ENCODE measurements around the gene PKIG.
A peak's percentile ranks its signal among the peaks of the same experiment; 100 is the strongest.

The PKIG gene

DNA sequence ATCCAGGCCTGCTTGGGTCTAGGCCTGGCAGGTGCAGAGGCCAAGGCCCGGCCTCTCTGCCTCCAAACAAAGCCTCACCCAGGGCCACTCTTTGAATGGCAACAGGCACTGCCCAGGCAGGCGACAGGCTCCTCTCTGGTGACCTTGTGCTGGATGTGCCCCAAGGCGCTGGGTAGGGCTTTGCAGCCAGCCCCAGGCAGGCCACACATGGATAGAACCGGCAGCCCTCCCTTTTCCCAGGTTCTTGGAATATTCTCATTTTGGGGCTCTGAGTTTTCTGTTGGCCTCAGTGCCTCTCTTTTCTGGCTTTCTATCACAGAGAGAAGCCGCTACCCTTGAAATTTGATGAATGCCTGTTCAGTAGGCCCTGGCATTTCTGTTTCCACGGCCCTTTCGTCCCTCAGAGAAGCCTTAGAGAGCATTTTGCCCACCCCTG is 18.9 kb downstream of the PKIG start:
- Histone ChIP-seq H3K9ac (peak overlapping the region in 7 of 11 experiments; percentile 2 to 62 (median 20); a peak in 8 of 22 replicates), H3K36me3 (peaks cover 0 to 8% (median 0%) of the 10 kb centered on the region in 11 experiments; a peak in 3 of 22 replicates), H3K4me1 (peaks cover 61 to 89% (median 81%) of the 10 kb centered on the region in 10 experiments), H3K9me3 (replicated peaks in 1 of 11) (0 out of 22 replicates have a peak, but pooled peaks cover 0 to under 1% (median 0%) of the 10 kb centered on the region in 11 experiments), H3K27ac (peak overlapping the region in 8 of 11 experiments; percentile 10 to 73 (median 35); a peak in 14 of 22 replicates), H3K27me3 (no peaks in the 10 kb centered on the region), H3K4me2 (peak overlapping the region; percentile 68 to 94 (median 87)), H4K20me1 (peaks cover 0 to 12% (median 0%) of the 10 kb centered on the region in 11 experiments; a peak in 6 of 22 replicates), H3K4me3 (peak overlapping the region in 3 of 10 experiments; percentile 2 to 26 (median 13); a peak in 6 of 20 replicates)
- no peak for TF ChIP-seq Cebpa-rat (IDR thresholded peaks at IDR 0.05)

- Histone ChIP-seq H3K4me1 (peaks cover 61 to 84% (median 75%) of the 10 kb centered on the region in 10 experiments), H3K9me3 (replicated peaks in 1 of 11) (peaks cover 0 to 6% (median 0%) of the 10 kb centered on the region in 11 experiments; a peak in 1 of 22 replicates), H4K20me1 (peaks cover 0 to 12% (median 0%) of the 10 kb centered on the region in 11 experiments; a peak in 6 of 22 replicates), H3K4me2 (peak overlapping the region; percentile 68 to 94 (median 87)), H3K4me3 (no peak overlapping the region; a peak in 1 of 20 replicates), H3K27me3 (no peaks in the 10 kb centered on the region), H3K36me3 (peaks cover 0 to 12% (median 0%) of the 10 kb centered on the region in 11 experiments; a peak in 5 of 22 replicates), H3K27ac (peak overlapping the region in 8 of 11 experiments; percentile 10 to 73 (median 34); a peak in 14 of 22 replicates), H3K9ac (peak overlapping the region in 6 of 11 experiments; percentile 2 to 62 (median 22); a peak in 7 of 22 replicates)
- no peak for TF ChIP-seq Cebpa-rat (IDR thresholded peaks at IDR 0.05)
These were observed 19.4 kb downstream of the PKIG start for GRCh38 chr20:44601801-44602204.

DNA sequence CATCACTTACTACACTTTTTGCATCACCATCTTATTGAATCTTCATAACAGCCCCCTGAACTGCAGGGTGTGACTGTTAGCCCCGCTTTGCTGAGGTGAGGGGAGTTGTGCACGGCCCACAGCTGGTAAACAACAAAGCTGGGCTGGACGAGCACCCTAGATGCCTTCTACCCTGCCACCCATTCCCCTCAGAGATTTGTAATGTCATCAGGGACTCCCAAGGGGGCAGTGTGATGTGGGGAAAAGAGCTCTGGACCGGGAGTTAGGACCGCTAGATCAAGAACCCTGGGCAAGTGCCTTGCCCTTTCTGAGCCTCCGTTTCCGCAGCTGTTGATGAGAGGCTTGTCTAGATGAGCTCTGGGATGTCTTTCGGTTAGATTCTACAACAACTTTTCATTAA is 20.9 kb downstream of the PKIG start:
- Histone ChIP-seq H3K4me1 (peaks cover 48 to 69% (median 62%) of the 10 kb centered on the region in 10 experiments), H4K20me1 (peaks cover 0 to 12% (median 0%) of the 10 kb centered on the region in 11 experiments; a peak in 6 of 22 replicates), H3K27ac (0 out of 22 replicates have a peak overlapping the region, but pooled peaks of 1 of the 11 experiments have one; percentile 2), H3K9ac (no peak overlapping the region), H3K36me3 (peaks cover 0 to 12% (median 0%) of the 10 kb centered on the region in 11 experiments; a peak in 5 of 22 replicates), H3K4me3 (no peak overlapping the region), H3K27me3 (no peaks in the 10 kb centered on the region), H3K4me2 (peak overlapping the region in 10 of 11 experiments; percentile 6 to 93 (median 72); a peak in 10 of 22 replicates), H3K9me3 (replicated peaks in 1 of 11) (peaks cover 0 to 7% (median 0%) of the 10 kb centered on the region in 11 experiments; a peak in 1 of 22 replicates)
- no peak for TF ChIP-seq Cebpa-rat (IDR thresholded peaks at IDR 0.05)

DNA sequence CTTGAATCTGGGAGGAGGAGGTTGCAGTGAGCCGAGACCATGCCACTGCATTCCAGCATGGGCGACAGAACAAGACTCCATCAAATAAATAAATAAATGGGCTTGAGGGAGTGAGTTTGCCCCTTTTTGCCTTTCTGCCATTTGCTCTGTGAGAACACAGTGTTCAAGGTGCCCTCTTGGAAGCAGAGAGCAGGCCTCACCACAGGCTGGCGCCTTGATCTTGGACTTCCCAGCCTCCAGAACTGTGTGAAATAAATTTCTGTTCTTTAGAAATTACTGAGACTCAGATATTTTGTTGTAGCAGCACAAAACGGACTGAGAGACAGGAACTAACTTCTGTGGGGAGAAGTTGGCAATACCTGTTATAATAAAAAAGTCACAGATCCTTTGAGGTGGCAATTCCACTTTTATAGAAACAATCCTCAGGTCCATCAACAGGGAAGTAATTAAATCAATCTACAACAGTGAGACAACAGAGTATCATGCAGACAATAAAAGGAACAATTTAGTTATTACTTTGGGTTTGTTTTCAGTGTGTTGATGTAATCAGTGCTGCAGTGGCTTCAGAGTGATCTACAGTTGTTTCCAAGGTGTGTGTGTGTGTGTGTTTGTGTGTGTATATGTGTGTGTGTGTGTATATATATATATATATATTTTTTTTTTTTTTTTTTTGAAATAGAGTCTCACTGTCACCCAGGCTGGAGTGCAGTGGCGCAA is 24.5 kb downstream of the PKIG start:
- Histone ChIP-seq H4K20me1 (peaks cover 0 to 15% (median 0%) of the 10 kb centered on the region in 11 experiments; a peak in 5 of 22 replicates), H3K27ac (no peak overlapping the region), H3K4me2 (no peak overlapping the region), H3K9me3 (replicated peaks in 1 of 11) (peaks cover 0 to 7% (median 0%) of the 10 kb centered on the region in 11 experiments; a peak in 2 of 22 replicates), H3K27me3 (no peaks in the 10 kb centered on the region), H3K36me3 (peaks cover 0 to 12% (median under 1%) of the 10 kb centered on the region in 11 experiments; a peak in 9 of 22 replicates), H3K4me3 (no peak overlapping the region), H3K9ac (no peak overlapping the region), H3K4me1 (peaks cover 43 to 64% (median 56%) of the 10 kb centered on the region in 10 experiments)
- TF ChIP-seq Cebpa-rat (IDR thresholded peaks at IDR 0.05) = no peak

GRCh38 chr20:44609006-44609515 is 26.7 kb downstream of the PKIG start:
- Histone ChIP-seq H3K27ac (peak overlapping the region in 10 of 11 experiments; percentile 29 to 96 (median 87); a peak in 20 of 22 replicates), H3K27me3 (no peaks in the 10 kb centered on the region), H3K4me1 (peaks cover 39 to 67% (median 55%) of the 10 kb centered on the region in 10 experiments), H4K20me1 (peaks cover 0 to 22% (median 0%) of the 10 kb centered on the region in 11 experiments; a peak in 3 of 22 replicates), H3K9me3 (replicated peaks in 1 of 11) (peaks cover 0 to 7% (median 0%) of the 10 kb centered on the region in 11 experiments; a peak in 2 of 22 replicates), H3K9ac (peak overlapping the region in 9 of 11 experiments; percentile 15 to 82 (median 76); a peak in 15 of 22 replicates), H3K36me3 (peaks cover 7 to 24% (median 19%) of the 10 kb centered on the region in 11 experiments; a peak in 21 of 22 replicates), H3K4me3 (no peak overlapping the region), H3K4me2 (peak overlapping the region; percentile 56 to 85 (median 72))
- no peak for TF ChIP-seq Cebpa-rat (IDR thresholded peaks at IDR 0.05)

DNA sequence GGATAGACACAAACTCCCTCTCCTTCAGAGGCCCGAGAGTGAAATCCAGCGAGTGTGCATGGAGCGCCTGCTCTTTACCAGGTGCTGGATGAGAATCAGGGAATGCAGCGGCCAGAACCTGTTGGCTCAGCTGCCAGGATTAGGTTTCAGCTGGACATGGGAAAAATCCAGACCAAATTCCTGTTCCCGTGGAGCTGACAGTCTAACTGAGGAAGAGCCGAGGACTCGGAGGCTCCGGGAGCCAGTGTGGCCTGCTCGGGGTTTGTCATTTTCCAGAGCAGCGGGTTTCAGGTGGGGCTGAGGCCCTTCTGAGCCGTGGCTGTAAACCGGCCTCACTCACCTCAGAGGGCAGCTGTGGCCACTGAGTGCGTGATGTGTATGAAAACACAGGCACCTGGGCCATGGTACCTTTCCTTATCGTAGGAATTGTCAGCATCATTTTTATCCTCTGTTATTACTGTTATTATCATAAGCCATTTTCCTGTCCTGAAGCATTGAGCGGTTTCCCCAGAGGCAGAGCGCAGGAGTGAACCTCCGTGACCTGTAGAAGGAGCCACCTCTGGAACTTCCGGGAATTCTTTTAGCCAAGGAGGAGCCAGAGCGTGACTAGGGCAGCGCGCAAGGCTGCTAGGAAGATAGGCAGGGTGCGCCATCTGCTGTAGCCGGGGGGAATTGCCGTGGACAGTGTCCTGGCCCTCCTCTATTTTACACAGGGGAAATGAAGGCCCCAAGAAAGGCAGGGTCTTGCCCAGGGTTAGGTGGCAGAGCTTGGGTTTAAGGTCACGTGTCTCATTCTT is 27.3 kb downstream of the PKIG start:
- Histone ChIP-seq H3K9ac (peak overlapping the region in 10 of 11 experiments; percentile 52 to 82 (median 76); a peak in 19 of 22 replicates), H3K9me3 (replicated peaks in 1 of 11) (peaks cover 0 to 7% (median 0%) of the 10 kb centered on the region in 11 experiments; a peak in 2 of 22 replicates), H3K27me3 (no peaks in the 10 kb centered on the region), H3K36me3 (peaks cover 13 to 31% (median 26%) of the 10 kb centered on the region in 11 experiments; a peak in 21 of 22 replicates), H3K4me3 (peak overlapping the region in 3 of 10 experiments; percentile 7 to 23 (median 22); a peak in 5 of 20 replicates), H3K4me2 (peak overlapping the region; percentile 56 to 85 (median 72)), H4K20me1 (peaks cover 0 to 22% (median 0%) of the 10 kb centered on the region in 11 experiments; a peak in 6 of 22 replicates), H3K27ac (peak overlapping the region; percentile 10 to 96 (median 86); a peak in 20 of 22 replicates), H3K4me1 (peaks cover 39 to 68% (median 60%) of the 10 kb centered on the region in 10 experiments)
- TF ChIP-seq Cebpa-rat (IDR thresholded peaks at IDR 0.05) = no peak

GRCh38 chr20:44610313-44610962 is 28.1 kb downstream of the PKIG start:
- peak overlapping the region; percentile 56 to 85 (median 72) for H3K4me2 ChIP-seq
- peak overlapping the region; percentile 43 to 82 (median 75); a peak in 20 of 22 replicates for H3K9ac ChIP-seq
- H3K27me3 ChIP-seq = no peaks in the 10 kb centered on the region
- H3K4me3 ChIP-seq = peak overlapping the region in 3 of 10 experiments; percentile 0 to 23 (median 8); a peak in 4 of 20 replicates
- peak in 6 of 11 experiments; percentile 31 to 83 (median 68); a peak in 11 of 22 replicates for TF ChIP-seq Cebpa-rat (IDR thresholded peaks at IDR 0.05)
- peaks cover 41 to 71% (median 67%) of the 10 kb centered on the region in 10 experiments for H3K4me1 ChIP-seq
- peaks cover 18 to 38% (median 27%) of the 10 kb centered on the region in 11 experiments; a peak in 21 of 22 replicates for H3K36me3 ChIP-seq
- peaks cover 0 to 26% (median 0%) of the 10 kb centered on the region in 11 experiments; a peak in 6 of 22 replicates for H4K20me1 ChIP-seq
- H3K27ac ChIP-seq = peak overlapping the region in 10 of 11 experiments; percentile 29 to 96 (median 87); a peak in 20 of 22 replicates
- H3K9me3 ChIP-seq (replicated peaks in 1 of 11) = peaks cover 0 to 7% (median 0%) of the 10 kb centered on the region in 11 experiments; a peak in 2 of 22 replicates
